MM.1S (cell line): ENCODE data around the gene NCR3LG1.

Experiments
- DNase-seq: peaks from one replicate; pipeline ENCODE4 v3.0.0-alpha.2; 2015
- H2AFZ ChIP-seq: fragments of 300-600 bp; sonication (generic); 2 replicates; pipeline ENCODE4 v1.6.0; 2016; ENCODE audit warnings: antibody characterized with exemption, low read length
- H3F3A ChIP-seq: fragments of 300-600 bp; sonication (generic); 2 replicates; pipeline ENCODE4 v1.6.1; 2016; ENCODE audit warnings: mild to moderate bottlenecking, antibody characterized with exemption, low read length, moderate library complexity, mixed read lengths; ENCODE audit not compliant: insufficient read depth
- H3K27ac ChIP-seq: fragments of 300-600 bp; sonication (generic); 2 replicates; pipeline ENCODE4 v1.5.1; 2016; ENCODE audit warnings: mild to moderate bottlenecking, low read length
- H3K27me3 ChIP-seq: fragments of 300-600 bp; sonication (generic); replicated peaks from 2 replicates; pipeline ENCODE4 v1.6.0; 2016; ENCODE audit warnings: low read length; ENCODE audit not compliant: insufficient read depth
- H3K36me3 ChIP-seq: fragments of 300-600 bp; sonication (generic); replicated peaks from 2 replicates; pipeline ENCODE4 v1.6.1; 2016; ENCODE audit warnings: mild to moderate bottlenecking, low read length, mixed read lengths; ENCODE audit not compliant: insufficient read depth
- H3K4me1 ChIP-seq: fragments of 300-600 bp; sonication (generic); 2 replicates; pipeline ENCODE4 v1.6.1; 2016; ENCODE audit warnings: low read length, mixed read lengths
- H3K4me2 ChIP-seq: fragments of 300-600 bp; sonication (generic); 2 replicates; pipeline ENCODE4 v1.6.0; 2016; ENCODE audit warnings: low read depth, low read length
- H3K4me3 ChIP-seq: fragments of 300-600 bp; sonication (generic); 2 replicates; pipeline ENCODE4 v1.5.1; 2016; ENCODE audit warnings: low read length, mixed read lengths
- H3K79me2 ChIP-seq: fragments of 300-600 bp; sonication (generic); 2 replicates; pipeline ENCODE4 v1.6.1; 2016; ENCODE audit warnings: mixed run types, low read length, mixed read lengths
- H3K9ac ChIP-seq: fragments of 300-600 bp; sonication (generic); 2 replicates; pipeline ENCODE4 v1.6.1; 2016; ENCODE audit warnings: low read length, mixed read lengths
- H3K9me2 ChIP-seq: fragments of 300-600 bp; sonication (generic); replicated peaks from 2 replicates; pipeline ENCODE4 v1.6.1; 2016; ENCODE audit warnings: mild to moderate bottlenecking, low read length, mixed read lengths; ENCODE audit not compliant: insufficient read depth
- H3K9me3 ChIP-seq: fragments of 300-600 bp; sonication (generic); replicated peaks from 2 replicates; pipeline ENCODE4 v1.6.1; 2016; ENCODE audit warnings: mild to moderate bottlenecking, low read length, mixed read lengths; ENCODE audit not compliant: insufficient read depth
- H4K20me1 ChIP-seq: fragments of 300-600 bp; sonication (generic); 2 replicates; pipeline ENCODE4 v1.6.1; 2016; ENCODE audit warnings: mild to moderate bottlenecking, low read length, moderate library complexity, mixed read lengths; ENCODE audit not compliant: insufficient read depth
- CTCF ChIP-seq: fragments of 300-600 bp; sonication (generic); IDR thresholded peaks from 2 replicates; pipeline ENCODE4 v1.5.1; 2016; ENCODE audit warnings: antibody characterized with exemption, low read length, mixed read lengths
- EZH2 ChIP-seq: fragments of 300-600 bp; sonication (generic); optimal IDR thresholded peaks from 2 replicates; pipeline ENCODE3; 2017; ENCODE audit warnings: low read depth, mild to moderate bottlenecking, antibody characterized with exemption, low read length, mixed read lengths
- EZH2phosphoT487 ChIP-seq: fragments of 300-600 bp; sonication (generic); IDR thresholded peaks from 2 replicates; pipeline ENCODE4 v1.6.1; 2018; ENCODE audit warnings: antibody characterized with exemption, low read length

The NCR3LG1 gene

GRCh38 chr11:17352950-17353820, 1.6 kb downstream of the NCR3LG1 start:
- DNase-seq = peak; percentile 46
- peak overlapping the region; percentile 27; the same call in 1 of the 2 replicates for H3K9ac ChIP-seq
- peak overlapping the region; percentile 98 for H3K4me2 ChIP-seq
- no peaks in the 10 kb centered on the region for H3K36me3 ChIP-seq
- peaks cover 26% of the 10 kb centered on the region for H3K27me3 ChIP-seq
- H3K9me3 ChIP-seq = no peaks in the 10 kb centered on the region
- no peak overlapping the region for H3K27ac ChIP-seq
- peak overlapping the region; percentile 75 for H3K4me3 ChIP-seq
- H3K9me2 ChIP-seq = no peaks in the 10 kb centered on the region
- no peaks in the 10 kb centered on the region for H3K79me2 ChIP-seq
- peak overlapping the region; percentile 87 for H2AFZ ChIP-seq
- H4K20me1 ChIP-seq = no peaks in the 10 kb centered on the region
- peaks cover 12% of the 10 kb centered on the region; the same call in 1 of the 2 replicates for H3K4me1 ChIP-seq
- TF ChIP-seq EZH2phosphoT487 = no peak
- TF ChIP-seq CTCF = no peak
- TF ChIP-seq EZH2 = no peak
- H3F3A ChIP-seq = peaks cover 5% of the 10 kb centered on the region; the same call in 1 of the 2 replicates

GRCh38 chr11:17353821-17354600, 2.4 kb downstream of the NCR3LG1 start:
- no peaks in the 10 kb centered on the region for H3K36me3 ChIP-seq
- H3K4me2 ChIP-seq = peak overlapping the region; percentile 98
- peak overlapping the region; percentile 75 for H3K4me3 ChIP-seq
- no peak for DNase-seq
- H3K79me2 ChIP-seq = no peaks in the 10 kb centered on the region
- H3K27me3 ChIP-seq = peaks cover 26% of the 10 kb centered on the region
- peaks cover 12% of the 10 kb centered on the region; the same call in 1 of the 2 replicates for H3K4me1 ChIP-seq
- H3K9me2 ChIP-seq = no peaks in the 10 kb centered on the region
- peak overlapping the region; percentile 27; the same call in 1 of the 2 replicates for H3K9ac ChIP-seq
- no peaks in the 10 kb centered on the region for H4K20me1 ChIP-seq
- peak overlapping the region; percentile 87 for H2AFZ ChIP-seq
- H3K27ac ChIP-seq = no peak overlapping the region
- no peak for TF ChIP-seq EZH2phosphoT487
- TF ChIP-seq CTCF = no peak; the same call in 1 of the 2 replicates
- no peak for TF ChIP-seq EZH2
- no peaks in the 10 kb centered on the region for H3K9me3 ChIP-seq
- peaks cover 5% of the 10 kb centered on the region; the same call in 1 of the 2 replicates for H3F3A ChIP-seq

- Histone ChIP-seq H3K79me2 (no peaks in the 10 kb centered on the region), H3K27me3 (peaks cover 26% of the 10 kb centered on the region), H3K9me3 (no peaks in the 10 kb centered on the region), H3K36me3 (no peaks in the 10 kb centered on the region), H3K4me3 (no peak overlapping the region), H3K9me2 (no peaks in the 10 kb centered on the region), H4K20me1 (no peaks in the 10 kb centered on the region), H2AFZ (no peak overlapping the region), H3F3A (peaks cover 5% of the 10 kb centered on the region; the same call in 1 of the 2 replicates), H3K4me2 (peak overlapping the region; percentile 98; the same call in 1 of the 2 replicates), H3K27ac (no peak overlapping the region), H3K9ac (no peak overlapping the region), H3K4me1 (peaks cover 12% of the 10 kb centered on the region; the same call in 1 of the 2 replicates)
- DNase-seq = peak; percentile 77
- TF ChIP-seq EZH2phosphoT487 = no peak
- TF ChIP-seq CTCF = peak; percentile 65
These were observed 3.0 kb downstream of the NCR3LG1 start for GRCh38 chr11:17354601-17354991.
